Measurements from ENCODE around the gene NCOA5. TPM values are rescaled to one million over a fixed set of nuclear protein-coding genes. Genes with fewer than 3 reads are reported as not detected.
A peak's percentile ranks its signal among the peaks of the same experiment; 100 is the strongest.

Gene NCOA5
- total and polyA plus RNA-seq, 10 of the 15 experiments (the other 5 are each of a cell fraction or from before 2014, with no cell fraction given) = 7.7 to 38.1 (median 30.1) TPM

DNA sequence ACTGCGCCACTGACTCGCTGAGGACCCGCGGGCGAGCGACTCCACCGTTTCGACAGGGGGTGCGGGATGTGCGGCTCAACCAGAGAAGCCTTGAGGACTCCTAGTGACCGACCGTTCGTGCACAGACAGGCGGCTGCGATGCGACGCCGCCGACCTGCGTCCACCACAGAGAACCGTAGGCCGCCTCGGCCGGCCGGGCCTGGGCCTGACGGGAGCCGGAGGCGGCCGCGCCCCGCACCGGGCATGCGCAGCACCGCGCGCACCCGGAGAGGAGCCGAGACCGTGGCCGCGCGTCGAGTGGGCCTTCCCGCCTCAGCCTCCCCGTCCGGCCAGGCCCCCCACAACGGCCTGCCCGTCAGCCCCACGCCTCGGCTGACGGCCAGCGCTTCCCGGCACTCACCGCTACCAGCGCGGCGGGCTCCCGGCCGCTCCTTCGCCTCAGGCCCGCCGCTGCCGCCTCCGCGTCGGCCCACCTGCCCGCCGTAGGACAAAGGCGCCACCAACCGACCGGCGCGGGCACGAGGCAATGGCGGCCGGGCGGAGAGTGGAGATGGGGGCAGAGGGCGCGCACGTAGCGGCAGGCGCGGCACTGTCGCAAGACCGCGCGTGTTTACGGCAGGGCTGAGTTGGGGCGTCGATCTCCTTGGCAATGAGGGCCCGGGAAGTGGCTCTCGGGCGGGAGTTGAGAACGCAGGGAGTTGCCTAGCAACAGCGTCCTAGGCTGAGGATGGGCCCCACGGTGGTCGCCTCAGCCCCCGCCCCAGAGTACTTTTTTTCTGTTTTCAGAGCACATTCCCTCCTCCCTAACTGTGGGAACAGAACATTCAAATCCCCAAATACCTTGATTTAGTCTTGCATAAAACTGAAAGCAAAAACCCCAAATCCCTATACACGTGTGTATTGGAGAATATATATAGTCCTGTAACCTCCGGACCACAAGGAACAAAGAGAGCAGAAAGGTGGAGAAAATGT, at the start of gene NCOA5 (continued):
- TF ChIP-seq, protein P1, sequence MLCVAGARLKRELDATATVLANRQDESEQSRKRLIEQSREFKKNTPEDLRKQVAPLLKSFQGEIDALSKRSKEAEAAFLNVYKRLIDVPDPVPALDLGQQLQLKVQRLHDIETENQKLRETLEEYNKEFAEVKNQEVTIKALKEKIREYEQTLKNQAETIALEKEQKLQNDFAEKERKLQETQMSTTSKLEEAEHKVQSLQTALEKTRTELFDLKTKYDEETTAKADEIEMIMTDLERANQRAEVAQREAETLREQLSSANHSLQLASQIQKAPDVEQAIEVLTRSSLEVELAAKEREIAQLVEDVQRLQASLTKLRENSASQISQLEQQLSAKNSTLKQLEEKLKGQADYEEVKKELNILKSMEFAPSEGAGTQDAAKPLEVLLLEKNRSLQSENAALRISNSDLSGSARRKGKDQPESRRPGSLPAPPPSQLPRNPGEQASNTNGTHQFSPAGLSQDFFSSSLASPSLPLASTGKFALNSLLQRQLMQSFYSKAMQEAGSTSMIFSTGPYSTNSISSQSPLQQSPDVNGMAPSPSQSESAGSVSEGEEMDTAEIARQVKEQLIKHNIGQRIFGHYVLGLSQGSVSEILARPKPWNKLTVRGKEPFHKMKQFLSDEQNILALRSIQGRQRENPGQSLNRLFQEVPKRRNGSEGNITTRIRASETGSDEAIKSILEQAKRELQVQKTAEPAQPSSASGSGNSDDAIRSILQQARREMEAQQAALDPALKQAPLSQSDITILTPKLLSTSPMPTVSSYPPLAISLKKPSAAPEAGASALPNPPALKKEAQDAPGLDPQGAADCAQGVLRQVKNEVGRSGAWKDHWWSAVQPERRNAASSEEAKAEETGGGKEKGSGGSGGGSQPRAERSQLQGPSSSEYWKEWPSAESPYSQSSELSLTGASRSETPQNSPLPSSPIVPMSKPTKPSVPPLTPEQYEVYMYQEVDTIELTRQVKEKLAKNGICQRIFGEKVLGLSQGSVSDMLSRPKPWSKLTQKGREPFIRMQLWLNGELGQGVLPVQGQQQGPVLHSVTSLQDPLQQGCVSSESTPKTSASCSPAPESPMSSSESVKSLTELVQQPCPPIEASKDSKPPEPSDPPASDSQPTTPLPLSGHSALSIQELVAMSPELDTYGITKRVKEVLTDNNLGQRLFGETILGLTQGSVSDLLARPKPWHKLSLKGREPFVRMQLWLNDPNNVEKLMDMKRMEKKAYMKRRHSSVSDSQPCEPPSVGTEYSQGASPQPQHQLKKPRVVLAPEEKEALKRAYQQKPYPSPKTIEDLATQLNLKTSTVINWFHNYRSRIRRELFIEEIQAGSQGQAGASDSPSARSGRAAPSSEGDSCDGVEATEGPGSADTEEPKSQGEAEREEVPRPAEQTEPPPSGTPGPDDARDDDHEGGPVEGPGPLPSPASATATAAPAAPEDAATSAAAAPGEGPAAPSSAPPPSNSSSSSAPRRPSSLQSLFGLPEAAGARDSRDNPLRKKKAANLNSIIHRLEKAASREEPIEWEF (IDR thresholded peaks at IDR 0.05; ENCODE audit: insufficient replicate concordance, low read depth, low read length) = no peak
- no peak for TF ChIP-seq SUZ12 (IDR thresholded peaks at IDR 0.05; ENCODE audit: unreplicated experiment)
- TF ChIP-seq EZH2 (IDR thresholded peaks at IDR 0.05; ENCODE audit: borderline replicate concordance, control insufficient read depth, low read depth, low read length) = no peak
- TF ChIP-seq, protein P2, sequence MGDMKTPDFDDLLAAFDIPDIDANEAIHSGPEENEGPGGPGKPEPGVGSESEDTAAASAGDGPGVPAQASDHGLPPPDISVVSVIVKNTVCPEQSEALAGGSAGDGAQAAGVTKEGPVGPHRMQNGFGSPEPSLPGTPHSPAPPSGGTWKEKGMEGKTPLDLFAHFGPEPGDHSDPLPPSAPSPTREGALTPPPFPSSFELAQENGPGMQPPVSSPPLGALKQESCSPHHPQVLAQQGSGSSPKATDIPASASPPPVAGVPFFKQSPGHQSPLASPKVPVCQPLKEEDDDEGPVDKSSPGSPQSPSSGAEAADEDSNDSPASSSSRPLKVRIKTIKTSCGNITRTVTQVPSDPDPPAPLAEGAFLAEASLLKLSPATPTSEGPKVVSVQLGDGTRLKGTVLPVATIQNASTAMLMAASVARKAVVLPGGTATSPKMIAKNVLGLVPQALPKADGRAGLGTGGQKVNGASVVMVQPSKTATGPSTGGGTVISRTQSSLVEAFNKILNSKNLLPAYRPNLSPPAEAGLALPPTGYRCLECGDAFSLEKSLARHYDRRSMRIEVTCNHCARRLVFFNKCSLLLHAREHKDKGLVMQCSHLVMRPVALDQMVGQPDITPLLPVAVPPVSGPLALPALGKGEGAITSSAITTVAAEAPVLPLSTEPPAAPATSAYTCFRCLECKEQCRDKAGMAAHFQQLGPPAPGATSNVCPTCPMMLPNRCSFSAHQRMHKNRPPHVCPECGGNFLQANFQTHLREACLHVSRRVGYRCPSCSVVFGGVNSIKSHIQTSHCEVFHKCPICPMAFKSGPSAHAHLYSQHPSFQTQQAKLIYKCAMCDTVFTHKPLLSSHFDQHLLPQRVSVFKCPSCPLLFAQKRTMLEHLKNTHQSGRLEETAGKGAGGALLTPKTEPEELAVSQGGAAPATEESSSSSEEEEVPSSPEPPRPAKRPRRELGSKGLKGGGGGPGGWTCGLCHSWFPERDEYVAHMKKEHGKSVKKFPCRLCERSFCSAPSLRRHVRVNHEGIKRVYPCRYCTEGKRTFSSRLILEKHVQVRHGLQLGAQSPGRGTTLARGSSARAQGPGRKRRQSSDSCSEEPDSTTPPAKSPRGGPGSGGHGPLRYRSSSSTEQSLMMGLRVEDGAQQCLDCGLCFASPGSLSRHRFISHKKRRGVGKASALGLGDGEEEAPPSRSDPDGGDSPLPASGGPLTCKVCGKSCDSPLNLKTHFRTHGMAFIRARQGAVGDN (IDR thresholded peaks at IDR 0.05) = peak; percentile 95
- TF ChIP-seq RUNX3 (IDR thresholded peaks at IDR 0.05; ENCODE audit: low read length) = no peak; the same call in none of the 2 replicates
- peak; percentile 64 for TF ChIP-seq NRF1 (conservative IDR thresholded peaks at IDR 0.05; ENCODE audit: low read depth, low read length)
- TF ChIP-seq, protein P3, sequence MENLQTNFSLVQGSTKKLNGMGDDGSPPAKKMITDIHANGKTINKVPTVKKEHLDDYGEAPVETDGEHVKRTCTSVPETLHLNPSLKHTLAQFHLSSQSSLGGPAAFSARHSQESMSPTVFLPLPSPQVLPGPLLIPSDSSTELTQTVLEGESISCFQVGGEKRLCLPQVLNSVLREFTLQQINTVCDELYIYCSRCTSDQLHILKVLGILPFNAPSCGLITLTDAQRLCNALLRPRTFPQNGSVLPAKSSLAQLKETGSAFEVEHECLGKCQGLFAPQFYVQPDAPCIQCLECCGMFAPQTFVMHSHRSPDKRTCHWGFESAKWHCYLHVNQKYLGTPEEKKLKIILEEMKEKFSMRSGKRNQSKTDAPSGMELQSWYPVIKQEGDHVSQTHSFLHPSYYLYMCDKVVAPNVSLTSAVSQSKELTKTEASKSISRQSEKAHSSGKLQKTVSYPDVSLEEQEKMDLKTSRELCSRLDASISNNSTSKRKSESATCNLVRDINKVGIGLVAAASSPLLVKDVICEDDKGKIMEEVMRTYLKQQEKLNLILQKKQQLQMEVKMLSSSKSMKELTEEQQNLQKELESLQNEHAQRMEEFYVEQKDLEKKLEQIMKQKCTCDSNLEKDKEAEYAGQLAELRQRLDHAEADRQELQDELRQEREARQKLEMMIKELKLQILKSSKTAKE (IDR thresholded peaks at IDR 0.05; ENCODE audit: low read depth, poor library complexity, severe bottlenecking) = no peak
- peak; percentile 89 for TF ChIP-seq NFXL1 (IDR thresholded peaks at IDR 0.05; ENCODE audit: borderline replicate concordance)
- no peak for TF ChIP-seq RAD51 (IDR thresholded peaks at IDR 0.05)
- no peak for TF ChIP-seq ETV6 (conservative IDR thresholded peaks at IDR 0.05 in 1 of 2, IDR thresholded peaks at IDR 0.05 in 1 of 2; ENCODE audit: borderline replicate concordance in 1 of 2, low read depth in 1 of 2)
- TF ChIP-seq IKZF2 (IDR thresholded peaks at IDR 0.05) = no peak
- peak; percentile 99 for TF ChIP-seq BMI1 (IDR thresholded peaks at IDR 0.05; ENCODE audit: borderline replicate concordance)
- no peak for TF ChIP-seq NFYB (IDR thresholded peaks at IDR 0.05; ENCODE audit: insufficient read depth, low read depth, low read length)

Data from GM12878 (cell line).